Measurements from ENCODE around the gene TEX52.
A peak's percentile ranks its signal among the peaks of the same experiment; 100 is the strongest.
"Not testable (repeated sequence)": the region's sequence is repeated elsewhere in the genome, so short reads cannot be mapped to it uniquely, and the experiment has no call there.

The TEX52 gene

DNA sequence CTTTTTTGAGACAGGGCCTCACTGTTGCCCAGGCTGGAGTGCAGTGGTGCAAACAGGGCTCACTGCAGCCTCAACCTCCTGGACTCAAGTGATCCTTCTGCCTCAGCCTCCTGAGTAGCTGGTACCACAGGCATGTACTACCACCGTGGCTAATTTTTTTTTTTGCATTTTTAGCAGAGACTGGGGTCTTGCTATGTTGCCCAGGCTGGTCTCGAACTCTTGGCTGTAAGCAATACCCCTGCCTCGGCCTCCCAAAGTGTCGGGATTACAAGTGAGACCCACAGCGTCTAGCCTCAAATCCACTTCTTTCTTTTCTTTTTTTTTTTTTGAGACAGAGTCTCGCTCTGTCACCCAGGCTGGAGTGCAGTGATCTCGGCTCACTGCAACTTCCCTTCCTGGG, 6.6 kb upstream of the TEX52 start:
- not testable (repeated sequence) for DNase-seq

DNA sequence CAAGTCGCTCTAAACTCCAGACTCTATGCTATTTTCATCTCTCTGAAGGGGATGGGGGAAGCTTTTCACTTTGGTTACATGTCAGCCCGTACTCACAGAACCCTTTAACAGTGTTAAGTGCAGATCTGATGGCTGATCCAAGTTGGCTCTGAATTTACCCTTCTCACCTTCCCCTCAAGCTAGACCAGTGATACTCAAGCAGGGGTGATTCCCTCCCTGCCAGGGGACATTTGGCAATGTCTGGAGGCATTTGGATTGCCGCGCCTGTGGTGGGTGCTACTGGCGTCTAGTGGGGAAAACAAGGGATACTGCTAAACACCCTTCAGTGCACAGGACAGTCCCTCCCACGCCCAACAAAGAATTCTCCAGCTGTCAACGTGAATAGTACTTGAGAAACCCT, 6.0 kb upstream of the TEX52 start:
- DNase-seq, result no peak

DNA sequence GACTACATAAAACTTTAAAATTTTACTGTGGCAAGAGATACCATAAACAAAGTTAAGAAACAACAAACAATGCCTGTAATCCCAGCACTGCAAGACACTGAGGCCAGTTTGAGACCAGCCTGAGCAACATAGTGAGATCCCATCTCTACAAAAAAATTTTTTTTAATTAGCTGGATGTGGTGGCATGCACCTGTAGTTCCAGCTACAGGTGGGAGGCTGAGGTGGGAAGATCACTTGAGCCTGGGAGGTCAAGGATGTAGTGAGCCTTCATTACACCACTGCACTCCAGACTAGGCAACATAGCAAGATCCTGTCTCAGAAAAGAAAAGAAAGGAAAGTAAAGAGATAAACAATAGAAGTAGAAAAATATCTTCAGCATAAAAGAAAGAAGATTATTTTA, 3.3 kb upstream of the TEX52 start:
- DNase-seq, result no peak

DNA sequence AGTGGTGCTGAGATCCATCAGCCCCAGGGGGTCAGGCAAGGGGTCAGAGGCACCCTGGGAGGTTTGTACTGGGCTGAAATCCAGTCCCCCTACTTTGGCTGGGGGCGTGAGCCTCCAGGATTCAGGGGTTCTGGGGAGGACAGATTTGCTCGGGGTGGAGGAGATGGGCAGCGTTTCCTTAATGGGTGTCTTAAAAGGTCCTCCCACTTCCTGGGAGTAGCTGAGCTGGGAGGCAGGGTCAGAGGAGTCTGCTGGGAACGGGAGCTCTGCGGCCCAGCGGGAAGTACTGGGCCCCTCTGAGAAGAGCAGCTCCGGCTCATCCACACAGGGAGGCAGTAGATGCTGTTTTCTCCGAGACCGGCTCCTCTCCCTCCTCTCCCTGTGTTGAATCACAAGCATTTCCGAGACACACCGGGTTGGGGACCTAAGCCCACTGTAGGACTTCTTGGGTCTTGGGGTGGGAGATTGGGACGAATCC, 2.1 kb upstream of the TEX52 start:
- no peak for DNase-seq

DNA sequence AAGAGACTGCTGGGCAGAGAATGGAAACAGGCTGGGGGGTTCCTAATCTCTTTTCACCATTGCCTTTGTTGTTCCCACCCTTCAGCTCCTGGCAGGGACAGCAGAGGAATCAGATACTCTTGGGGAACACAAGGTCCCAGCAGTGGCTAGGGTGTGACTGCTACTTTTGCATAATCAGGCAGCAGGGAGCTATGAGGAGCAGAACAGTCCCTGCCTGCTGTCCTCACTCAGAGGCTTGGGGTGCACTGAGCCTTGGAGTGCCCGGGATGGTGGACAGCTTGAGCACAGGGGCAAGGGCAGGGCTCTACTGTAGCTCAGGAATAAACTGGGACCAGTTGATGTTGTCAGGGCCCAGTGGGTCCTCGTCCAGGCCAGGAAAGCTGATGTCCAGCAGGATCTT, 1.5 kb upstream of the TEX52 start:
- no peak for DNase-seq

DNA sequence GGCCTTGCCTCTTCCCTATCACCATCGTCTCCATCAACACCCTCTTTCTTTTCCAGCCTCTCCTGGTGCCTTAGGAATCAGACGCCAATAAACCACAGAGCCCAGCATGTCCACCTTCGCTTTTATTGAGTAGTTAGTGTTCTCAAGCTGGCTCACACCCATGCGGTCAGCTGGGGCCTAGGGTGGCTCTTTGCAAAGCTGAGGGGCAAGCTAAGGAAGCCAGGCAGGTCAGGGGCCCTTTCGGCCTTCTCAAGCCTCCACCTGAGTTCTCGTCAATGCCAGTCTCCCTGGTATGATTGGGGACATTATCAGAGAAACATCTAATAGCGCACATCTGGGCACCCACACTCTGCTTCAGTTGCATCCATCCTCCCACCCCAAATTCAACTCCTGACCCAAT, 737 bp upstream of the TEX52 start:
- DNase-seq, result no peak

DNA sequence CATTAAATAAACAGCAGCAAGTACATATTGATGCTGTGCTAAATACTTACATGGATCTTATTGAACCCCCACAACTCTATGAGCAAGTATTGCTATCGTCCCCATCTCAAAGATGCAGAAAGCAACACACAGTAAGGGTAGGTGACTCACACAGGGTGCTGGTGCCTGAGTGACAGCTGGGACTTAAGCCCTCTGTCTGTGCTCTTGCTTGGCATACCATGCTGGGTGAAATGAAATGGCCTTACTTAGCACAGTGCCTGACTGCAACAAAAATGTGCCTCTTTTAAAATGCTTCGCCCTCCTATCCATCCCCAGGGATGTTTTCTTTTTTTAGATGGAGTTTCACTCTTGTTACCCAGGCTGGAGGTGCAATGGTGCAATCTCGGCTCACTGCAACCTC, 788 bp downstream of the TEX52 start:
- no peak for DNase-seq

DNA sequence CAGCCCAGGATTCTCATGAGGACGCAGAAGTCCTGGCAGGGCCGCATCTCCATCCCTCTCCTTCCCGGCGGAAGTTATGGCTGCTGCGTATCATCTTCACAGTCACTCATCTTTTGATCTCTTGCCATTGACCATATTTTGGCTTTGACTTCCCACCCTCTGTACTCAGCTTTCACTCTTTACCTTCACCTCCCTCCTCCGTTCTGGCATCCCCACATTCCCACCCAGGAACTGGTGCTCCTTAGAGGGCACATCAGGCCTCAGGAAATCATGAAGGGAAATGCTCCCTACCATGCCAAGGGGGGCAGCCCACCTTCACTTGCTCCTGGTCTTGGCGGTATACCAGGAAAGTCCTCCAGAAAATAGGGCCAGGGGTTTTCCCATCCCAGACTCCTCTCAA, 1.3 kb downstream of the TEX52 start:
- DNase-seq, result no peak

DNA sequence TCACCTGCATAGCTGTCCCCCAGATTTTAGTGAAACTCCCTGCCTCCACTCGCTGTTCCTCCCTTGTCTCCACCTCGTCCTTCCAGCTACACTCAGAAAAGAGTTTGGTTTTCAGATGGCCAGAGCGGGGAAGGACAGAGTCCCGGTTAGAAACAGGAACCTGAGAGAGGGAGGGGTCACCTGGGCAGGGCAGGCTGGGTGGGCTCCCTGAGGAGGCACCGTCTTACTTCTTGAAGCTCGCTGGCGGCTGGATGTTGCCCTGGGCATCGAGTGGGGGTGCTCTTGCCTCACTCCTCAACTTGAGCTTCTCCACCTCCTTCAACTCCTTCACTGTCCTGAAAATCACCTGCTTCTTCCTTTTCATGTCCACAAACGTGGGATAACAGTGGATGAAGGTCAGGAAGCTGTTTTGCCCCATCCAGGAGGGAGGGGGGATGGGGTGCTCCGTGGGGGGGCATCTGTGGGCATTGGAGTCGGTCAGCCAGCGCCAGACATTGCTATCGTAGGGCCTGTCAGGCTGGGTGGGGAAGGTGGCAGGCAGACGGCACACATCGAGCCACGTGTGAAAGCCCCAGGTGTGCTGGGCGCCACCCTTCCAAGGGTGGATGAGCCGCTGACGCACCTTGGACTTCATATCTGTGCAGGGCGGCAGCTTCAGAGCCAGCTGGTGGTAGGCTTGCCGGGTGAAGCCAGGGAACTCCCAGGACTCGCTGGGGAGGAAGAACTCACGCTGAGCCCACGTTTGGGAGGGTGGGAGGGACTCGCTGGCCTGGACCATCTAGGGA, 2.0 kb downstream of the TEX52 start:
- DNase-seq, result no peak

DNA sequence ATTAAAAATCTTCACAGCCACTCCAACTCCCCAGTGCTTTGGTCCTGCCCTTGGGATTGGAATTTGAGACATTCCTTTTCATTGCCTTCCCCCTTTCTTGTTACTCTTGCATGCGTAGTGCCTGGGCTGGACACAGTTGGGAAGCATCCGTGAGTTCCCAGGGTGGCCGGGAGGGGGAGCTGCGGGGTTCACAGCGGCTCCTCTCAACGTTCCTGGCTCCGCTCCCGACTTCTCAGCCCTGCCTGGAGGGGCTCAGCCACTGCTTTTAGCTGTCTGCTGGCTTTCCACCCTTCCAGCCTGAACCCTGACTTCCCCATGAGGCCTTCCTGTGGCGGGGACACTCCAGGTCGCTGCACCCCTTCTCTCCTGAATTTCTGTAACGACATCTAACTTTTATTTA, 3.2 kb downstream of the TEX52 start:
- DNase-seq, result peak in 1 of 2 donors; percentile 28

DNA sequence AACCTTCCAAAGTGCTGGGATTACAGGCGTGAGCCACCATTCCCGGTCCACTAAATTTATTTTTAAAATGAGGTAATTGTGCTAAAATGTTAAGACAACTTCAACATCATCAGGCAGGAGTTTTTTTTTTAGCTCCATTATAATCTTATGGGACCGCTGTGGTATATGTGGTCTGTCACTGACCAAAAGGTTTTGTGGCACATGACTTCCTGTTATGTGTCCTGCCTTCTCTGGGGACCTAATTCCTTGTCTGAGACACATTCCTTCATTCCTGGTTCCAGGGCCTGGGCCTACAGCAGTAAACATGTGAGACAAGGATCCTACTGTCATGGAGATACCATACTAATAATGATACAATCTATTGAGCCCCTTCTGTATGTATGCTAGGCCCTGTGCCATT, 4.9 kb downstream of the TEX52 start:
- no peak for DNase-seq

DNA sequence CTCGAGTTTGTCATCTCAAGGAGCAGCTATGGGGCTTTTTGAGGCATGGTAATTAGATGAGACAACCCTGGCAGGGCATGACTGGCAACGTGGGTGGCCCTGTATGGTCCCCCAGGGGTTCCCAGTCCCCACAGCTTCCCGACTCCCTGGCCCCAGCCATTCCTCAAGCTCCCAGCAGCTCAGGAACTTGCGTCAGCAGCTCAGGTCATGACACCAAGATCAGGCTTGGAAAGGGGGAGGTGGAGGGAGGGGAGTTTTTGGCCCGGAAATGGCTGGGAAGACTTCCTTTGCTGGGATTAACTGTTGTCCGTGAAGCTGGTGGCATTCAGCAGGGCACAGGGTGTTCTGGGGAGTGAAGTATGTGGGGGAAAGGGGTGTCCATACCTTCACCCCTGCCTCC, 11.6 kb downstream of the TEX52 start:
- DNase-seq, result no peak

DNA sequence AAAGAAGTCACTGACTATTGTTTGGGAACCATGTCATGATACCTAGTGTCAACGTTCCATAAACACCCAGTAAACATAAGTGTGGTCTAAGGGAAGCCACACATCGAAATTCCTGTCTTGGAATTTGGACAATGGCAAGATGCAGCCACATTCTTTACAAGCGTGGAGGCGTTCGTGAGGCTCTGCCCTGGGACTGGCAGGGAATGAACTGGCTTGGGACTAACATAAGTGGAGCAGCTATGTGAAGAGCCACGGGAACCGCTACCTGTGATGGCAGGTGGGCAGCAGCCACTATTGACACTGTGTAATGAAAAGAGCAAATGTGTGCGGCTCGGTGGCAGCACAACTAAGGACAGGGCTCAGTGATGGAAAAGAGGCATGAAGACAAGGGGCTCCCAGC, 12.1 kb downstream of the TEX52 start:
- DNase-seq, result no peak

DNA sequence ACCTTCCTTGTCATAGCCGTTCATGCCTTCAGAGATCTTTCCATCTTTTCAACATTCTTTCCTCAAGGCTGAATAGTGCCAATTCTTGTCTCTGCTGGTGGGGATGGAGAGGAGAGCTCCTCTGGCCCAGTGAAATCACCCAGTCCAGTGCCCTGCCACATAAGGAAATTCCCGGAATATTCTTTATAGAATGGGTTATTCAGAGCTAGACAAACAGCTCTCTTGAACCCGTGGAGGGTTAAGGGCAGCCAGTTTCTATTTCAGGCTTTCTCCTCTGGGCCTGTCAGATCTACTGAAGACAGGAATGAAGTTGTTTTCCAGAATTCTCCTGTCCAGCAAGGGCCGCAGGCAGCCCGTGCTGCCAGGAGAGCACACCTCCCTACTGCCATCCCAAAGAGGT, 13.9 kb downstream of the TEX52 start:
- no peak for DNase-seq

DNA sequence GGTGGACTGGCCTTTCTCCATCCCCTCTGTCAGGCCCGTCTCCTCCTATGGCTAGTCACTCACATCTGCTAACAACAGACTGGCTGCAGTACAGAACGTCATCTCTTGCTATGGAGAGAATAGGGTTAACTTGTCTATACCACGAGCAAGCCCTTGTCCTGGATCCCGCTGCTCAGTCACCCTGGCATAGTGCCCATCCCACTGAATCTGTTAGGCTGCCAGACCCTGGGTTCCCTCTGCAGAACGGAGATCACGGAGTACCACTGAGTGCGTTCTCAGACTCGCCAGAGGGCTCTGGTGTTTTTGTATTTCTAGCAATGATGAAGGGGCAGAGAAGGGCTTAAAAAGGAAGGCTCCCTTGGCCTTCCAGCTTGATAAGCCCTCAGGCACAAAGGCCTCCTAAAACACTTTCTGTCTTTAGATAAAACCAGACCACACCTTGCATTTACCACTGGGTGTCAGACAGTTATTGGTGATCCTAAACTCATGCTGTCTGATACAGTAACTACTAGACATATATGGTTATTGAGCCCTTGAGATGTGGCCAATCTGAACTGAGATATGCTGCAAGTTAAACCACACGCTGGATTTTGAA, 15.7 kb downstream of the TEX52 start:
- DNase-seq, result no peak

DNA sequence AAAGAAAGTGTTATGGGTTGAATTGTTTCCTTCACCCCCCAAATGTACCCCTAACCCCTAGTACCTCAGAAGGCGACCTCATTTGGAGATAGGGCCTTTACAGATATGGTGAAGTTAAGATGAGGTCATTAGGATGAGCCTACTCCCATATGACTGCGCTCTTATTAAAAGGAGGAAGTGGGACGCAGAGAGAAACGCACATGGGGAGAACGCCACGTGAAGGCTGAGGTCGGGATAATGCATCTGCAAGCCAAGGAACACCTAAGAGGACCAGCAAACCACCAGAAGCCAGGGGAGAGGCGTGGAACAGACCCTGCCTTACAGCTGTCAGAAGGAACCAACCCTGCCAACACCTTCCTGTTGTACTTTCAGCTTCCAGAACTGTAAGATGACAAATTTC, 20.3 kb downstream of the TEX52 start:
- DNase-seq, result no peak

DNA sequence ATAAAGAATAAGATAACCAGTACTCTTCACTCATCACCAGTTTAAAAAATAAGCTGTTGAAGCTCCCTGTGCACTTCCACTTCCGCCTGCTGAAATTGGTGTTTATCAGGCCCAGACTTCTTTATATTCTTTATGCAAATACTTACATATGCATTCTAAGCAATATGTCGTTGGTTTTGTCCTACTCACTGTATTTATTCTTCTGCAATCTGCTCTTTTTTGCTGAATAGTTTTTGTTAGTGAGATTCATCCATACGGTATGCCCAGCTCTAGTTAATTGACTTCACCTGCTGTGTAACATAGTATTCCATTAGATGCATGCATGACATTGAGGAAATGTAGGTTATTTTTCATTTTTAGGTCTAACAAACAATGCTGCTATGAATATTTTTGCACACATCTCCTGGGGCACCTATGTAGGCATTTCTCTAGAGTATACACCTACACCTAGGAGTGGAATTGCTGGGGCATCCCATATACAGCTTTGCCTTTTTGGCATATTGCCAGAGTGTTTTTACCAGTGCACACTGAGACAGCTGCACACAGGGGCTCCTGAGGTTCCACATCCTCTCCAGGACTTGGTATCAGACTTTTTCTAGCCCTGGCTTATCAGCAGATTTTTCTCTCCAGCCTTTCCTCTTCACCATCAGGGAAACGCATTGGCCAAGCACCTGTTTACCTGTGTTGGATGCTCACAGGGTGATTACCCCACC, 21.0 kb downstream of the TEX52 start:
- DNase-seq, result no peak

DNA sequence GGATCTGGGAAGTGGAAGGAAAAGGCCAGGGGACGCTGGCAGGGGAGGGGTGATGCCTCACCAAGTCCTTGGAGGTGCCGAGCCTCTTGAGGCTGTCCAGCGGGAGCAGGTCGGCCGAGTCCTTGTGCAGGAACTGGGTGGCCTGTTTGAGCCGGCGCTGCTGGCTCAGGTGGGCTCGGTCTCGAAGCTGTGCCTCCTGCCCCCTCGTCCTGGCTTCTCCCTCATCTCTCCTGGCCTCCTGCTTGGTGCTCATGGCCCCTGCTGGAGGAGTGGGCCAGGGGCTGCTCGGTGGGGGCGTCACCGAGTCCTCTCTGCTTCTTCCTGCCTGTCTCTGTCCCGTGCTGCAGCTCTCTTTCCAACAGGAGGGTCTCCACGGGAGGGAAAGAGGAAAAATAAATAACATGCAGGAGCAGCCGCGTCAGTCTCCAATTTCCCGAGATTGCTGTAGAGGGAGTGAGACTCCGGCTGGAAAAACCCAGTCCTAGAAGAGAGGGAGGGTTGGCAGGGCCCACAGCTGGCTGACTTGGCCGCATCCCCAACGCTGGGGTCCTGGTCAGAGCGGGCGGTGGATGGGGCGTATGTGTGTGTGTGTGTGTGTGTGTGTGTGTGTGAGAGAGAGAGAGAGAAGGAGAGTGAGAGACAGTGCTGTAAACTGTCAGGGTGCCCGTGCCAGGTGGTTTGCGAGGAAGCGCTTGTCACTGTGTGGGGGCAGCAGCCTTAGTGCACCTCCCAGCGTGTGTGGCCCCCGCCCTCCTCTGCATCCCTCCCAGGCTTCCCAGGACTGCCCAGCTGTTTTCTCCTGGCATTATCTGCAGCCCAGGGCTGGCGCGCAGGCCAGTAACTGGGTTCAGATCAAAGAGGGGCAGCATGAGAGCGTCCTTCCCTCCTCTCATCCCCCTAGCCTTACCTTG, 22.0 kb downstream of the TEX52 start, which contains the start of gene NRIP2:
NRIP2 (minus strand) TSS at position 455 of the 911 bp plus-strand sequence; CDS start at position 403, 52 bp downstream.
- DNase-seq, result no peak

DNA sequence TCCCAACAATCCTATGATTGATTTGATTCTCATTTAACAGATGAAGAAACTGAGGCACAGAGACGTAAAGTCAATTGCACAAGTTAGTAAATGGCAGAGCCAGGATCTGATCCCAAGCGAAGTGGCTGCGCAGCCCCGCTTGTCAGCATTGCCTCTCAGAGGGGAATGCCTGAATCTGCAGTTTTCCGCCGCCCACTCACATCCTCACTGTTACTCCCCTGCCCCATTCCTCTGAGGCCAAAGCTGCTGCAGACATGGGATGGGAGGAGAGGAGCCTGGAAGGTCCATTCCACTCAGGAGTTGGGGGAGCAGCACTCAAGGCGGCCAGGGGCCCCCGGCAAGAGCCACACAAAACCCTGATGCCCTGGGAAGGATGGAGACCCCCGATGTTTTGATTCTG, 23.0 kb downstream of the TEX52 start:
- DNase-seq, result no peak

DNA sequence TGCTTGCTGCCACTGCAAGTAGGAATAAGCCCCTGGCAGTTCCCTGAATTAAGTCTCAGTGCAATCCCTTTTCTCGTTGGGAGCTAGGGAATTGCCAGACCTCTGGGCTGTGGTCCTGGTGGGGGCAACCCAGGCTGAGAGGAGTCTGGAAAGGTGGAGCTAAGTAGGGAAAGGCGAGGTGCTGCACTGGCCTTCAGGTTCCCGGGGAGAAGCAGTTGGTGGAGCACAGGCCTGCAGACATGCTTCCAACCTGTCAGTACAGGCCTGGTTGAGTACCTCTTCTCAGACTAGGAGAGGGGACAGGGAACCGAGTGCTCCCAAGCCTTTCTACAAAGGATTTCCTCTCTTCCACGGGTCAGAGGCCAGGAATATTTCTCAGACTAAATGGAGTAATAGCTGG, 23.5 kb downstream of the TEX52 start:
- no peak for DNase-seq

DNA sequence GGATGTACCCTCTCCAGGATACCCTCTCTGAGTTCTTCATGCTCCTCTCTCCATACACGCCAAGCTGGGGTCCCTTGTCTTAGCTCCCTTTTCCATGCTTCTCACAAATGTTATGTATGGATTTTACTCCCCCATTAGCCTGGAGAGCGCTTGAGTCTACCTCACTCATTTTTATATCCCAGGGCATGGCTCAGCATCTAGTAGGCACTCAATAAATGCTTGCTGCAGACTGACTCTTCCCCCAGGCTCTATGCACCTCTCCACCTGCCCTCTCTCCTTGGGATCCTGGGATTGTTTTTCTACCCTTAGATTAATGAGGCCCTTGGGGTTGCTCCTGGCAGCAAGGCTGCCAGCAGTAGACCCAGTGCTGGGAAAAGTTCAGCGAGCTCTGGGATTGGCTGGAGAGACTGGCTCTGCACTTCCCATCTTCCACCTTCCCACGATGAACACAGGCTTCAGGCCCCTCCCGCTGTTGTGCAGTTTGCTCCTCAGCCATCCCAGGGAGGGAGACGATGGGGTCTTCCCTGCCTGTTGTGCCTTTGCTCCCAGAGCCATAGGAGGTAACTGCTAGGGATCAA, 24.2 kb downstream of the TEX52 start:
- DNase-seq, result no peak

DNA sequence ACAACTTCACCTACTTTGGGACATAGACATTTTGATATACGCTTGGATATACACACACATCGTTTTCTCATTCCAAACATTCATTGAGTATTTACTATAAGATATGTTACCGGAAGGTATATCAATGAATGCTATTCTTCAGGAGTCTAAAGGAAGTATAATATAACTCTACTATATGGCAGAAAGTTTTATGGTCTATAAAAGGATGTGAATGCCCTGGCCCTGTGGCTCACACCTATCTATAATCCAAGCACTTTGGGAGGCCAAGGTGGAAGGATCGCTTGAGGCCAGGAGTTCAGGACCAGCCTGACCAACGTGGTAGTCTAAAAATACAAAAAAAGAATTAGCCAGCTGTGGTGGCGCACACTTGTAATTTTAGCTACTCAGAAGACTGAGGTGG, 27.6 kb downstream of the TEX52 start:
- no peak for DNase-seq
